Retinal pigment epithelial cell (primary cell): ENCODE data around the gene SLC51A.

Experiments used
- DNase-seq: peaks from one replicate; pipeline ENCODE4 v3.0.0-alpha.2; 2010; ENCODE audit warnings: low read depth
- H3K4me3 ChIP-seq: 2 replicates; pipeline ENCODE4 v1.5.1; 2011; ENCODE audit warnings: mild to moderate bottlenecking, low read length, control low read depth, moderate library complexity
- TF ChIP-seq, protein P1 (sequence below): conservative IDR thresholded peaks from 2 replicates; pipeline ENCODE4 v1.5.1; 2011; ENCODE audit warnings: low read depth, low read length, control low read depth, inconsistent platforms

Gene SLC51A

DNA sequence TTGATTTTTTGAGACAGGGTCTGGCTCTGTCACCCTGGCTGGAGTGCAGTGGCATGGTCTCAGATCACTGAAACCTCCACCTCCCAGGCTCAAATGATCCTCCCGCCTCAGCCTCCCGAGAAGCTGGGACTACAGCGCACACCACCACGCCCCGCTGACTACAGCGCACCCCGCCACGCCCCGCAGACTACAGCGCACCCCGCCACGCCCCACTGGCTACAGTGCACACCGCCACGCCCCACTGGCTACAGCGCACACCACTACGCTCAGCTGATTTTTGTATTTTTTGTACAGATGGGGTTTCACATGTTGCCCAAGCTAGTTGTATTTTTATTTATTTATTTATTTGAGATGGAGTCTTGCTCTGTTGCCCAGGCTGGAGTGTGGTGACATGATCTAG is 35.6 kb downstream of the SLC51A start:
- DNase-seq = no peak
- TF ChIP-seq, protein P1, sequence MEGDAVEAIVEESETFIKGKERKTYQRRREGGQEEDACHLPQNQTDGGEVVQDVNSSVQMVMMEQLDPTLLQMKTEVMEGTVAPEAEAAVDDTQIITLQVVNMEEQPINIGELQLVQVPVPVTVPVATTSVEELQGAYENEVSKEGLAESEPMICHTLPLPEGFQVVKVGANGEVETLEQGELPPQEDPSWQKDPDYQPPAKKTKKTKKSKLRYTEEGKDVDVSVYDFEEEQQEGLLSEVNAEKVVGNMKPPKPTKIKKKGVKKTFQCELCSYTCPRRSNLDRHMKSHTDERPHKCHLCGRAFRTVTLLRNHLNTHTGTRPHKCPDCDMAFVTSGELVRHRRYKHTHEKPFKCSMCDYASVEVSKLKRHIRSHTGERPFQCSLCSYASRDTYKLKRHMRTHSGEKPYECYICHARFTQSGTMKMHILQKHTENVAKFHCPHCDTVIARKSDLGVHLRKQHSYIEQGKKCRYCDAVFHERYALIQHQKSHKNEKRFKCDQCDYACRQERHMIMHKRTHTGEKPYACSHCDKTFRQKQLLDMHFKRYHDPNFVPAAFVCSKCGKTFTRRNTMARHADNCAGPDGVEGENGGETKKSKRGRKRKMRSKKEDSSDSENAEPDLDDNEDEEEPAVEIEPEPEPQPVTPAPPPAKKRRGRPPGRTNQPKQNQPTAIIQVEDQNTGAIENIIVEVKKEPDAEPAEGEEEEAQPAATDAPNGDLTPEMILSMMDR = no peak
- no peak overlapping the region for H3K4me3 ChIP-seq

DNA sequence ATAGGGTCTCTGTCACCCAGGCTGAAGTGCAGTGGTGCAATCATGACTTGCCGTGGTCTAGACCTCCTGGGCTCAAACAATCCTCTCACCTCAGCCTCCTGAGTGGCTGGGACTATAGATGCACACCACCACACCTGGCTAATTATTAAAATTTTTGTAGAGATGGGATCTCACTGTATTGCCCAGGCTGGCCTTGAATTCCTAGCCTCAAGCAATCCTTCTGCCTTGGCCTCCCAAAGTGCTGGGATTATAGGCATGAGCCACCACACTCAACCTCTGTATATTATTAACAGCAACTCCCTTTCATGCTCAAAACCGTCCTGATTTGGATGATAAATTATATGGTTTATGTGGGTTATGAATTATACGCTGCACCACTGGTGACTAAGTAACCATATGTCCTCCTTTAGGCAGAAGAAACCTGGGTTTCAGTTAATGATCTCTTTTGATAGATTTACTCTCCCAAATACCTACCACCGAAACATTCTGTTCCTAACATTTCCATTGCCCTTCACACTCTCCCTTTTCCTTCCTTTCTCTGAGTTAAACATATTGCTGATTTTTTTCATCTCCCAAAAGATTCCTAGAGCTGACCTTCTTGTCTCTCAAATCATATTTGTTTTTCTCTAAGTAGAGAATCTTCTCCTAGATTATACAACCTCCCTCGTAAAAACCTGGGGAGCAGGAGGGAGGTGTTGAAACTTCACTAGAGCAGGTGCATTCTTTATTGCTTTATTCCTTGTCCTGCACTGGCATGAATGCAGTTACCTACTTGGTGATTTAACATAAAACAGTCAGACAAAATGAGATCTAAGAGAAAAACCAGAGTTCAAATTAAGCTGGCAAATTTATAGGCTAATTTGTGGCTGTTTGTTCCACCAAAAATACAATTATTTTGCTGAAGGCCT is 38.3 kb downstream of the SLC51A start:
- TF ChIP-seq, protein P1 = no peak
- no peak overlapping the region for H3K4me3 ChIP-seq
- DNase-seq = no peak

DNA sequence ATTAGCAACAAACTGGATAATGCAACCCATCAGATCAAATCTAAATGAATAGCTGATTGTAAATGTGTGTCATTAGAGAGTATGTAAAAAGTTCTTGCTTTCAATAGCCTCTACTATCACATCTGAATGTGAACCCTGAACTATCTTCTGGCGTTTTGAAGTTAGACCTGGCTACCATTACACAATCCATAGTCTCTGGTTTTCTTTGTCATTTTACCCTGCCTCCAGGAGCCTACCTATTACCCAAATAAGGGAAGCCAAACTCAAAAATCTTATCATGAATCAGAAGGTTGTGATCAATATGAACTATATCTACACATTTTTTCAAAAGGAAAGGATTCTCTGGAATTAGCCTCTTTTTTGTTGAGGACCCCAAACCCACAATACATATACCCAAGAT is 39.4 kb downstream of the SLC51A start:
- DNase-seq = no peak
- H3K4me3 ChIP-seq = no peak overlapping the region
- TF ChIP-seq, protein P1 = no peak

DNA sequence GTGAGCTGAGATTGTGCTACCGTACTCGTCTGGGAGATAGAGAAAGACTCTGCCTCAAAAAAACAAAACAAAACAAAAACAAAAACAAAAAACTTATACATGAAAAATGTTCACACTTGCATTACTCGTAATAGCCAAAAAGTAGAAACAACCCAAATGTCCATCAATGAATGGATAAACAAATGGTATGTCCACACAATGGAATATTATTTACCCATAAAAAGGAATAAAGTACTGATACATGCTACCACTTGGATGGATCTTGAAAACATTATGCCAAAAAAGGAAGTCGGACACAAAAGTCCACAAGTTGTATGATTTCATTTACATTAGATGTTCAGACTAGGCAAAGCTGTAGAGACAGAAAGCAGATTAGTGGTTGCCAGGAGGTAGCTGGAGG is 44.5 kb downstream of the SLC51A start:
- TF ChIP-seq, protein P1 = no peak
- no peak for DNase-seq
- H3K4me3 ChIP-seq = no peak overlapping the region

DNA sequence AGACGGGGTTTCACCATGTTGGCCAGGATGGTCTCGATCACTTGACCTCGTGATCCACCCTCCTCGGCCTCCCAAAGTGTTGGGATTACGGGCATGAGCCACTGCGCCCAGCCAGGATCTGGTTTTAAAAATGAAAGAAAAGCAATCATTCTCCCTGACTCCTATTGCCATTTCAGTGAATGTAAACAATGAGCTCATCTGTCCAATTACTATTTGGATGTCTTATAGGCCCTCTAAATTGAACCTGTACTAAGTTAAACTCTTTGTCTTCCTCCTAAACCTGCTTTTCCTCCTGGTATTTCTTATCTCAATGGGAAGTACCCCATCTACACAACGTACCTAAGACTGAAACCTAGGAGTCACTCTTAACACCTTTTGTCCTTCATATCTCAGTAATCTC is 47.5 kb downstream of the SLC51A start:
- H3K4me3 ChIP-seq = no peak overlapping the region
- DNase-seq = no peak
- TF ChIP-seq, protein P1 = no peak

DNA sequence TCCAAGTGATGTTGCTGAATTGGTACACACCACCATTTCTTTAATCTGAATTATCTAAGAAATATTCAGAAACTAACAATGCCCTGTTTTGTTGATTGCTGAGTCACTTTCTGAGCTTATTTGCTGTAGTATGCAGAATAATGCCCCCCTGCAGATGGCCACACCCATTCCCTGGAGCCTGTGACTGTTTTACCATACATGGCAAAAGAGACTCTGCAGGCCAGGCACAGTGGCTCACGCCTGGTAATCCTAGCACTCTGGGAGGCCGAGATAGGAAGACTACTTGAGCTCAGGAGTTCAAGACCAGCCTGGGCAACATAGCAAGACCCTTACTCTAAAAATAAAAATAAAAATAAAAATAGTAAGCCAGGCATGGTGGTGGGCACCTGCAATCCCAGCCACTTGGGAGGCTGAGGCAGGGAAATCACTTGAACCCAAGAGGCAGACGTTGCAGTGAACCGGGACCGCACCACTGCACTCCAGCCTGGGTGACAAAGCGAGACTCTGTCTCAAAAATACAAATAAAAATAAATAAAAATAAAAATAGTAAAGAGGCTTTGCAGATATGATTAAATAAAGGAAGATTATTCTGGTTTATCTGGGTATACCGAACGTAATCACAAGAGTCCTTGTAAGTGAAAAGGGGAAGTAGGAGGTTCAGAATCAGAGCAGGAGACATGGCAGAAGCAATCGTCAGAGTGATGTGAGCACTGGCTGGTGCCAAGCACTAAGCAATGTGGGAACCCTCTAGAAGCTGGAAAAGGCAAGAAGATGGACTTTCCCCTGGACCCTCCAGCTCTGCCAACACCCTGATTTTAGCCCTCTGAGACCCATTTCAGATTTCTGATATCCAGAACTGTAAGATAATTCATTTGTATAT is 52.2 kb downstream of the SLC51A start:
- TF ChIP-seq, protein P1 = no peak
- no peak for DNase-seq
- H3K4me3 ChIP-seq = no peak overlapping the region

DNA sequence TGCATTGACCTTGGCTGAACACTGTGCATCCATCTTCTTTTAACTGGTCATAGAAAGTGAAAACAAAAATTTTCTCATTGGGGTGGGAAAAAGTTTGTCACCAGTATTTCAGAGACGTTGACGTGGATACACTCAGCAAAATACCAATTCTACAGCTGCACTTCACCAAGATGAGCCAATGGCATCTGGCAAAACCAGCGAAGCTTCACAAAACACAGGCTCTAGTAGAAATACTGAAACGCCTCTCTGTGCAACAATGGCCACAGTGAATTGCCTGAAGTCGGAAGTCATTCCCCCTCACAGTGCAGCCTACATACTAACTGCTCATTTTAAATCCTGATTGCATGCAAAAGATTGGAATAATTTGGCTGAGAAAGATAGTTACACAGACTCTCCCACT is 54.2 kb downstream of the SLC51A start:
- H3K4me3 ChIP-seq = no peak overlapping the region
- TF ChIP-seq, protein P1 = no peak
- DNase-seq = no peak
